NCI-H2227 treated with DMSO at 0.1 percent for 48 hours (cell line): ENCODE measurements around the gene RBMS2.
"Not testable (repeated sequence)": the region's sequence is repeated elsewhere in the genome, so short reads cannot be mapped to it uniquely, and the experiment has no call there.

Source experiments
- DNase-seq: peaks from one replicate; lab custom pipeline; 2025; lab: John Stamatoyannopoulos, UW

RBMS2 gene, protein sequence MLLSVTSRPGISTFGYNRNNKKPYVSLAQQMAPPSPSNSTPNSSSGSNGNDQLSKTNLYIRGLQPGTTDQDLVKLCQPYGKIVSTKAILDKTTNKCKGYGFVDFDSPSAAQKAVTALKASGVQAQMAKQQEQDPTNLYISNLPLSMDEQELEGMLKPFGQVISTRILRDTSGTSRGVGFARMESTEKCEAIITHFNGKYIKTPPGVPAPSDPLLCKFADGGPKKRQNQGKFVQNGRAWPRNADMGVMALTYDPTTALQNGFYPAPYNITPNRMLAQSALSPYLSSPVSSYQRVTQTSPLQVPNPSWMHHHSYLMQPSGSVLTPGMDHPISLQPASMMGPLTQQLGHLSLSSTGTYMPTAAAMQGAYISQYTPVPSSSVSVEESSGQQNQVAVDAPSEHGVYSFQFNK

DNA sequence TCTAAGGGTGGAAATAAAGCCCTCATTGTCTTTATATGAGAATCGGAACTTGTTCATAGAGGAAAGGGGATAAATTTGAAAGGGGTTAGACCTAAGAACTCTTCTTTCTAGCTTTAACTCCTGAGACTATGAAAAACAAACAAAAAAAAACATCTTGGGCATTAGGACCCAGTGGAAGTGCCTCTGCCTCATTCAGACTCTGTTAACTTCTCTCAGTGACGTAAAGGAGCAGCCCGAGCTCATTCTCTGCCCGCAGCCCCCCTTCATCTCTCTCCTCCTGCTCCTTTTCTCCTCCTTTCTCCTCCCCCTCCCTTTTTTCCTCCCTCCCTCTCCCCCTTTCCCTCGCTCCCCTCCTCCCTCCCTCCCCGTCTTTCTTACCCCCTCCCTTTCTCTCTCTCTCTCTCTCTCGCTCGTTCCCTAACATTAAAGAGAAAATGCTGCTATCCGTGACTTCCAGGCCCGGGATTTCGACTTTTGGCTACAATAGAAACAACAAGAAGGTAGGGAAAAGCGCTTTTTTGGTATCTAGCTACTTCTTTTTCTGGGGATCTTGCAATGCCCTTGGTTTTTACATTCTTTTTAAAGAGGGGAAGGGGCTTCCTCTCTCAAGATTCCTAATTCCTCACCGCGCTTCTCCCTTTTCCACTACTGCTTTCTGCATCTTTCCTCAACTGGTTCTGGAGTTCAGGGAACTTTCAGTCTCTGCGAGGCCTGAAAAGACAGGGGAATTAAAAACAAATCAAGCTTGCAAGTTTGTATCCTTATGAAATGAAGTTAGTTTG, at the start of gene RBMS2:
TSS of gene RBMS2 (plus strand) at position 231 of the 782 bp plus-strand sequence. CDS start at position 435, 204 bp downstream.
- peak; percentile 49 for DNase-seq

DNA sequence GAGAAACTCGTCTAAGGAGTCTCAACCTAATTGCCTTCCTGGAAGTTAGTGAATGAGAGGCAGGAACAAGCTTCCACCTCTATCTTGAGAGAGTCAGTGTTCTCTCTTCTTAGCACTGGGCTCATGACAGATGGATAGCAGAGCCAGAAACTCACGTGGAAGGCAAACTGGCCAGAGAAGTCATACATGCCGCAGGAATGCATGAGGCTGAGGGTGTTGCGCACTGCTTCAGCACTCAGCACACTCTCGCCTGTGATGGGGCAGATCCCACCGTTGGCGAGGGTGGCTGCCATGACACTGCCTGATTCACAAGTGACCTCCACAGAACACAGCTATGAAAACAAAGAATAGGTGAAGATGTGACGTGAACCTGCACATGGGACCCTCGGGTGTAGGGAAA, 47.2 kb upstream of the RBMS2 start:
- no peak for DNase-seq

DNA sequence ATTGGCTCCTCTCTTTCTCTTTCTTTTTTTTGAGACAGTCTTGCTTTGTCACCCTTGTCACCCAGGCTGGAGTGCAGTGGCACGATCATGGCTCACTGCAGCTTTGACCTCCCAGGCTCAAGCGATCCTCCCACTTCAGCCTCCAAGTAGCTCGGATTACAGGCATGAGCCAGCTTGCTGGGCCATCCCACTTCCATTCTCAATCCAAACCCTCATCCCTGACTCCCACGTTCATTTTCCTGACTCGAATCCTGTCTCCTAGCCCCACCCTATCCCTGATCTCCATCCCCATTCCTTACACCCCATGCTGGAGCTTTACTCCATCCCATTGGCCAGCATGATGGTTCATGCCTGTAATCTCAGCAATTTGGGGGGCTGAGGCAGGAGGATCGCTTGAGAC, 45.5 kb upstream of the RBMS2 start:
- DNase-seq = no peak

DNA sequence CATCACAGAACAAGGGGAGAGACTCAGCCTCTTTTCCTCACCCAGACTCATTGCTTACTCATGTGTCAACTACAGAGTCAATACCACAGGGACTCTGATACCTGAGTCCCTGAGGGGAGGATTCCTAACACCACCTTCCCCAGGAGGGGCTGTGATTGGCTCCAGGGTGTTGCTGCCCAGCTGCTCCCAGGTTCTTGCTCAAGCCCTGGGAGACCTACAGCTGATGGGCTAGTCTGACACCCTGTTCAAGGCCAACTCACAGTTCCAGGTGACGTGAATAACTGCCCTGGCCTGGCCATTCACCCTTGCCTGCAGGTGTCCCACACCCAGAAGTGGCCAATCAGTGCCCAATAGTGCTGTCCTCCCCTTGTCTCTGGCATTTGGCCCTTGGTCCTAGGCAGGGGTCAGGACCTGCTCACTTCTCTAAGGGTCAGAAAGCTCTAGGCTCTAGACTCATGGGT, 44.6 kb upstream of the RBMS2 start:
- DNase-seq = no peak

DNA sequence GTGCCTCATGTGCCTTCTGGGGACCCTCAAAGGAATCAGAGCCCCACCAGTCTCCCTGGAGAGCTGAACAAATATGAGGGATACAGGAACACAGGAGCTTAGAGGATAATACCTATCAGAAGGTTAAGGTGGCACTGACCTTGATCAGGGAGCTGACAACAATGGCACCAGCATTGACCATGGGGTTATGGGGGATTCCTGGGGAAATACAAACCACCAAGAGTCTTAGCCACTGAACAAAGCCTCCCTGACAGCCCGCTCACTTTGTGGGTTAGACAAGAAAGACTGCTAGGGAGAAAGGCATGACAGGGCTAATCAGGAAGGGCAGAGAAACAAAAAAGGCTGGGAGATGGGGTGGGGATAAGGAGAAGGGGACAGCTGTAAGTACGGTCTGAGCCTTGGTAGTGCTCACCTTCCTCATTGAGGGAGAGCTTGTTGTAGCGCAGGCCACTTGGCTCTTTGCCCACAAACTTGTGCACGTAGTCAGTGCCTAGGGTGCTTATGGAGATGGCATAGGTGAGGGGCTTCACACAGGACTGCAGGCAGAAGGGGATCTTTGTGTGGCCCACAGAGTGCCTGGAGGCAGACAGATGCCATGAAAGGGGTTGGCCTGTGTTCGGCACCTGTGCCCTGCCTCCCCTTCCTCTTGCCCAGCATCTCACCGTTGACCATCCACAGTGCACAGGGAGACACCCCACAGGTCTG, 43.9 kb upstream of the RBMS2 start:
- no peak for DNase-seq

DNA sequence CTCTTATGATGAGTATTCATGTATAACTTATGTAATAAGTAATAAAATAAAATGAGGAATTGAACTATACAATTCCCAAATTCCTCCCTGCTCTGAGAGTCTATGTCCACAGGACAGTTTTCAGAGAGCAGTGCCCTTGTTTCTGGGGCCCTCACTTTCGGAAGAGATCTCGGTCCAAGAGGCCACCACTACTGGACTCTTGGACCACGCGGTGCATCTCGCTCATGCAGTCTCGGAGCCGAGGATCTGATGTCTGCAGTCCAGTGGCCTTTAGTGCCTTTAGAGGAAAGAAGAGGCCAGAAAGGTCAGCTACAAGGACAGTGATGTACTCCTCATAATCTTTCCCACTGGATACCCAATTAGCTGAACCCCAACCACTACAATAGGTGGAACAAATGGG, 42.0 kb upstream of the RBMS2 start:
- no peak for DNase-seq

DNA sequence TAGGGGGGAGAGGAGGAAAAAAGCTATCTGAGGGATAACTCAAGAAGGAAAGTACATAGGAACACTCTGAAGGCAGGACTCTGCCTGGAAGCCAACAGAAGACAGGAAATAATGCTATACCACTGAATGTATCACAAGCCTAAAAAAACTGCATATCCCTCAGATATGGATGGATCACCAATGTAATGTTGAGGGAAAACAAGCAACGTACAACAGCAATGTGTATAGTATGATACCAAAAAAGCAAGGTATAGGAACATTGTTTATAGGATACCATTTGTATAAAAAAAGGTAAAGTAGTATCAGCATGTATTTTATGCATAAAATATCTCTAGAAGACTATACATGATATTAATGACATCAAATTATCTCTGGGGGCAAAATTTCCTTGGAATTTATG, 37.1 kb upstream of the RBMS2 start:
- no peak for DNase-seq

DNA sequence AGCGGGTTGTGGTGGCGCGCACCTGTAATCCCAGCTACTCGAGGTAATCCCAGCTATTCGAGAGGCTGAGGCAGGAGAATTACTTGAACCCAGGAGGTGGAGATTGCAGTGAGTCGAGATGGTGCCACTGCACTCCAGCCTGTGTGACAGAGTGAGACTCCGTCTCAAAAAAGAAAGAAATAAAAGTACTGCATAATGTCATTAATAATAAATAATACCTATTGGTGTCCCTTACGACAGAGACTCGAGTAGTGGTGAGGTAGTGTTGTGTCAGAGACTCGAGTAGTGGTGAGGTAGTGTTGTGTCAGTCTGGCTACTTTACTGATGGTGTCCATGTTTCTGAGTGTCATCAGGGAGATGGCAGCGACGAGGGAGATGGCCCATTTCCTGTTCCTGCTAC, 34.9 kb upstream of the RBMS2 start:
- no peak for DNase-seq

DNA sequence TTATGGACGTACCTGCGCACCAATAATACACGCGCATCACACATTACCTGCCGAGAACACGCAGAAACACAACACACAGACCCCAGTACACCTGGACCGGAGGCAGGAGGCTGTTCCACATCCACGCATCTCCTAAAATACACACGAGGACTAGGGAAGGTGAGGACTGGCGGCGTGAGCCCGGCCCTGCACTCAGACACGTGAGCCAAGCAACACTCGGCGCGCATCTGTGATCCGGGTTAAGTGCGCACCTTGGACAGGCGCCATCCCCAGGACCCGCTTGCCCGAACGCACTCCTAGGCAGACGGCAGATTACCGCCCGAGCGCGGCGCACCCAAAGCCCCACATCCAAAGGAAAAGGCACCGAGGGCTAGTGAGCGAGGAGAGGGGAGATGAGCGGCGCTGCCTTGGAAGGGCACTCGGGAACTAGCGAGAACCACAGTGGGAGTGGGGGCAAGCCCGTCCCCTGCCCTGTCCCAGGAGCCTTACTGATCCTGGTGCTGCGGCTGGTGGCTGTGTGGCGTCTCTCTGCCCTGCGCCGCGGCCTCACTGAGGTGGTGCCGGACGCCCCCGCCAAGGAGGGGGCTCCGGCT, 34.1 kb upstream of the RBMS2 start:
- peak; percentile 10 for DNase-seq

DNA sequence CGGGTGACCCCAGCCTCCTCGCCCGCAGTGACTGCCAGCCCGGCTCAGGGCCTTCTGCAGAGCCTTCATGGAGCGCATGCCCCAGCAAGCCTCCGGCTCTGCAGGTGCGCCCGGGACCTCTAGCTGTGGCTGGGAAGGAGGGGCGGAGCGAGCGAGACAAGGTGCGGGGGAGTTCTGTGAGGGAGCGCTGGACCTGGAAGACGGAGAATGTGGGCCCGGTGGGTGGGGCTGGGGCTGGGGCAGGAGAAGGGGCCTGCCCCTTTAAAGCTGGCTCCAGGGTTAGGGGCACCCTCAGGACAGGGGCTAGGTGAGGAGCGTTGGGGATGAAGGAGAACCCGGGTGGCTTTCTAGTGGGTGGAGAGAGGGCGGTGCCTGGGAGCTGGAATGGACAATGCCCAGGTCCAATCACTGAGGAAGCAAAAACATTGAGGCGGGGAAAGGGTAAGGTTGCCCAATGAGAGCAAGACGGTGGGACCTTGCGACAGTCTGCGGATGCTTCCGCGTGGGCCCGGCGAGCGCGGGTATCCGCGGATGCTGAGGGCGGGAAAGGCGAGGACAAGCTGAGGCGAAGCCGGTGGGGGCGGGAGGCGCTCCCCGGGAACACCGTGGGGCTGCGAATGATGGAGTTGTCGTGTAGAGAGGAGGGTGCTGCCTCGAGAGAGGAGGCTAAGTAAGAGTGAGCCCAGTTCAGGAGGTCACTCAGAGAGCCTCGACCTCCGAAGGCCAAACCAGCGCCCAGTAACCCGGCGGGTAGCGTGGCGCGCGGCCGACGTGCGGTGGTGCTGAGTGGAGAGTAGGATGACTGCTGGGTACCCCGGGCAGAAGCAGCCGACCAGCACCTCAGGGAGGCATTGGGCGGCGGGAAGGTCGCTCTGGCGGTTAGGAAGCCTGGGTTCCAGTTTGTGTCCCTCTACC, 33.3 kb upstream of the RBMS2 start, which contains the start of gene GLS2:
TSS of gene GLS2 (minus strand) at position 121 of the 915 bp plus-strand sequence. CDS start at position 78, 43 bp downstream.
- peak; percentile 66 for DNase-seq

DNA sequence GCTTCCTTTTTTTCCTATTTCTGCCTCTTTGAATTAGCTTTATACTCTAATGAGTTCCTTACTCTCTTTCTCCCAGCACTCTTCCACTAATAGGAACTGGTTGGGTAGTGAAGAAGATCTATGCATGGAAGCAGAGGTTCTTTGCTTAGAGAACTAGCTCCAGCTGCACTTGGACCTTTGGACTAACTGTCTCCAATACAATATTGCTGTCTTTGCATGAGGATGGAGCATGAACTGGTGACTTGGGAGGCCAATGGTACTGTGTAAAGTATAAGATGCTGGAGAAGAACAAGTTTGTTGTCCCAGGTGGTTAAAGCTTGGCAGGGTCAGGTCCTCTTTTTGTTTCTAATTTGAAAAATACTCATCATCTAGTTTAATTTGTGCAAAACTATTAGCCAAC, 31.3 kb upstream of the RBMS2 start:
- no peak for DNase-seq

DNA sequence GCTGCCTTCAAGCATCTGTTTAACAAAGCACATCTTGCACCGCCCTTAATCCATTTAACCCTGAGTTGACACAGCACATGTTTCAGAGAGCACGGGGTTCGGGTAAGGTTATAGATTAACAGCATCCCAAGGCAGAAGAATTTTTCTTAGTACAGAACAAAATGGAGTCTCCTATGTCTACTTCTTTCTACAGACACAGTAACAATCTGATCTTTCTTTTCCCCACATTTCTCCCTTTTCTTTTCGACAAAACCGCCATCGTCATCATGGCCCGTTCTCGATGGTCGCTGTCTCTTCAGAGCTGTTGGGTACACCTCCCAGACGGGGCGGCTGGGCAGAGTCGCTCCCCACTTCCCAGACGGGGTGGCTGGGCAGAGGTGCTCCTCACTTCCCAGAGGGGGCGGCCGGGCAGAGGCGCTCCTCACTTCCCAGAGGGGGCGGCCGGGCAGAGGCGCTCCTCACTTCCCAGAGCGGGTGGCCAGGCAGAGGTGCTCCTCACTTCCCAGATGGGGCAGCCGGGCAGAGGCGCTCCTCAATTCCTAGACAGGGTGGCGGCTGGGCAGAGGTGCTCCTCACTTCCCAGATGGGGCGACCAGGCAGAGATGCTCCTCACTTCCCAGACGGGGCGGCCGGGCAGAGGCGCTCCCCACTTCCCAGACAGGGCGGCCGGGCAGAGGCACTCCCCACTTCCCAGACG, 28.1 kb upstream of the RBMS2 start:
- DNase-seq = not testable (repeated sequence)

DNA sequence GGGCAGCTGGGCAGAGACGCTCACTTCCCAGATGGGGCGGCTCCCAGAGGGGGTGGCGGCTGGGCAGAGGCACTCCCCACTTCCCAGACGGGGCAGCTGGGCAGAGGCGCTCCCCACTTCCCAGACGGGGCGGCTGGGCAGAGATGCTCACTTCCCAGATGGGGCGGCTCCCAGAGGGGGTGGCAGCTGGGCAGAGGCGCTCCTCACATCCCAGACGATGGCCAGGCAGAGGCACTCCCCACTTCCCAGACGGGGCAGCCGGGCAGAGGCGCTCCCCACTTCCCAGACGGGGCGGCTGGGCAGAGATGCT, 27.6 kb upstream of the RBMS2 start:
- not testable (repeated sequence) for DNase-seq

DNA sequence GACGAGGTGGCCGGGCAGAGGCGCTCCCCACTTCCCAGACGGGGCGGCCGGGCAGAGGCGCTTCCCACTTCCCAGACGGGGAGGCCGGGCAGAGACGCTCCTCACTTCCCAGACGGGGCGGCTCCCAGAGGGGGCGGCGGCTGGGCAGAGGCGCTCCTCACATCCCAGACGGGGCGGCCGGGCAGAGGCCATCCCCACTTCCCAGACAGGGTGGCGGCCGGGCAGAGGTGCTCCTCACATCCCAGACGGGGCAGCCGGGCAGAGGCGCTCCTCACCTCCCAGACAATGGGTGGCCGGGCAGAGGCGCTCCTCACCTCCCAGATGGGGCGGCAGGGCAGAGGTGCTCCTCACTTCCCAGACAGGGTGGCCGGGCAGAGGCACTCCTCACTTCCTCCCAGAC, 27.1 kb upstream of the RBMS2 start:
- not testable (repeated sequence) for DNase-seq

DNA sequence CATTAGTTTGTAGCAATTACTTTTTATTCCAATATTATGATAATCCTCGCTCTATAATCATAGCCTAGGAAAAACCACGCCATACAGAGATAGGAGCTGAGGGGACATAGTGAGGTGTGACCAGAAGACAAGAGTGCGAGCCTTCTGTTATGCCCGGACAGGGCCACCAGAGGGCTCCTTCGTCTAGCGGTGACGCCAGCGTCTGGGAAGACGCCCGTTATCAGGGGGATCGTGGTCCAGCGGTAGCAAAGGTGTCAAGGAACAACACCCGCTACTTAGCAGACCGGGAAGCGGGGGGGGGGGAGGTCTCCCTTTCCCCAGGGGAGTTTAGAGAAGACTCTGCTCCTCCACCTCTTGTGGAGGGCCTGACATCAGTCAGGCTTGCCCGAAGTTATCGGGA, 24.9 kb upstream of the RBMS2 start:
- DNase-seq = not testable (repeated sequence)

DNA sequence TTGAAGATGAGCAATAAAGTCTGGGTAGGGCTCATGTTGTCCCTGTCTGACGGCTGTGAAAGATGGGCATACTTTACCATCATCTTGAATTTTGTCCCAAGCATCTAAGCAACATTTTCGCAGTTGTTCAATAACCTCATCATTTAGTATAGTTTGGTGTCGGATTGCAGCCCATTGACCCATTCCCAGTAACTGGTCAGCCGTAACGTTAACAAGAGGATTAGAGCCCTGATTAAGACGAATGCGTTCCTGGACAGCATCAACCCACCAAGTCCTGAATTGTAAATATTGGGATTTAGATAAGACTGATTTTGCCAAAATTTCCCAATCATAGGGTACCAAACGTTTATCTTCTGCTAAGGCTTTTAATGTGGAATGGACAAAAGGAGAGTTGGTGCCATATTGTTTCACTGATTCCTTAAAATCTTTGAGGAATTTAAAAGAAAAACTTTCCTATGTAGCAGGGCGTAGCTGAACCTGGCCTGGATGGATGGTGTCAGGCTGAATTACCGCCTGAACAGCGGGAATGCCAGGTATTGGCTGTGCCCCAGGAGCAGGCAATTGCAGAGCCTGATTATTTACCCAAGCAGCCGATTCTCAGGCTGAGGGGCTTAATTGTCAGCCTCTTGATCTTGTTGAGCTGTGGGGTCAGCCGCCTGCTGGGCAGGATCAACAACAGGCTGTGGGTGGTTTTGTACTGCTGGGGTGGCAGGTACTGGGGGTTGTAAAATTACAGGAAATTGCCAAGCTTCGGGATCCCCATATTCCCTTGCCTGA, 23.3 kb upstream of the RBMS2 start:
- DNase-seq = not testable (repeated sequence)

DNA sequence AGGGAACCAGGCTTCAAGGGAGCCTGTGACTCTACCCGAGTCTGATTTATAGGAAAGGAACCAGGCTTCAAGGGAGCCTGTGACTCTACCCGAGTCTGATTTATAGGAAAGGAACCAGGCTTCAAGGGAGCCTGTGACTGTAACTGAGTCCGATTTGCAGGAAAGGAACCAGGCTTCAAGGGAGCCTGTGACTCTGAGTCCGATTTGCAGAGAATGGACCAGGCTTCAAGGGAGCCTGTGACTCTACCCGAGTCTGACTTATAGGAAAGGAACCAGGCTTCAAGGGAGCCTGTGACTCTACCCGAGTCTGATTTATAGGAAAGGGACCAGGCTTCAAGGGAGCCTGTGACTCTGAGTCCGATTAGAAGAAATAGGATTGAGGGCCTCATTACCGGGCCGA, 22.2 kb upstream of the RBMS2 start:
- DNase-seq = not testable (repeated sequence)

DNA sequence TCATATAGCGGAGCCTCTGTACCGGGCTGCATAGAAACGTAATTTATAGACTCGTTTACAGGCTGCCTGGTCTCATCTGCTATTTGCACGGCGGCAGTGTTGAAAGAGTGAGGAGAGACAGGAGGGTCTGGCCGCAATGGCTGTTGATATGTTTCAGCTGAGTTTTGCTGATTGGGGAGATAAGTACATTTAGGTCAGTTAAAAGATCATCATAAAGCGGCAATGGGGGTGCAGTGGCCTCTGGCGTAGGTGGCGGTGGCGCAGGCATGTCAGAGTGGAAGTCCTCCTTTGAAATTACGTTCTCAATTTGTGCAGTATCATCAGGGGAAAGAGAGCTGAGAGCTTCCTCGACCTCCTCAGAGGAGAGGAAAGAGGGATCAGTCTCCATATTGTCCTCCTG, 21.7 kb upstream of the RBMS2 start:
- DNase-seq = not testable (repeated sequence)

DNA sequence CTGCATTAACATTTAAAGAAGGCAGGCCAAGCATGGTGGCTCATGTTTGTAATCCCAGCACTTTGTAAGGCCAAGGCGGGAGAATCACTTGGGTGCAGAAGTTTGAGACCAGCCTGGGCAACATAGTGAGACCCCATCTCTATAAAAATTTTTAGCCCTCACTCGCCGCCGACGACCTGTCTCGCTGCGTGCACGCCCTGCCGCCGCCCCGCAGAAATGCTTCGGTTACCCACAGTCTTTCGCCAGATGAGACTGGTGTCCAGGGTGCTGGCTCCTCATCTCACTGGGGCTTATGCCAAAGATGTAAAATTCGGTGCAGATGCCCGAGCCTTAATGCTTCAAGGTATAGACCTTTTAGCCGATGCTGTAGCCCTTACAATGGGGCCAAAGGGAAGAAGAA, 10.8 kb upstream of the RBMS2 start:
- no peak for DNase-seq

DNA sequence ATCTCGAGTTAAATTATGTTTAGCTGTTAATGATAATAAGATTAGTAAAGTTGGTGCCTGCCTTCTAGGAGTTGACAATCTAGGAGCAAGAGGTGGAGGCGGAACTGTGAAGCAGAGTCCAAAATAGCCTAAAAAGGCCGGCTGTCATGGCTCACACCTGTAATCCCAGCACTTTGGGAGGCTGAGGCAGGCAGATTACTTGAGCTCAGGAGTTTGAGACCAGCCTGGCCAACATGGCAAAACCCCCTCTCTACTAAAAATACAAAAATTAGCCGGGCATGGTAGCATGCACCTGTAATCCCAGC, 7.7 kb upstream of the RBMS2 start:
- DNase-seq = not testable (repeated sequence)
